GM21447 (cell line): ENCODE data around the gene FJX1.

Experiments used
- ATAC-seq: cut with Tn5 transposase; IDR thresholded peaks from one replicate; pipeline ENCODE4 v1.9.1; 2021; ENCODE audit not compliant: unreplicated experiment

Gene FJX1, protein sequence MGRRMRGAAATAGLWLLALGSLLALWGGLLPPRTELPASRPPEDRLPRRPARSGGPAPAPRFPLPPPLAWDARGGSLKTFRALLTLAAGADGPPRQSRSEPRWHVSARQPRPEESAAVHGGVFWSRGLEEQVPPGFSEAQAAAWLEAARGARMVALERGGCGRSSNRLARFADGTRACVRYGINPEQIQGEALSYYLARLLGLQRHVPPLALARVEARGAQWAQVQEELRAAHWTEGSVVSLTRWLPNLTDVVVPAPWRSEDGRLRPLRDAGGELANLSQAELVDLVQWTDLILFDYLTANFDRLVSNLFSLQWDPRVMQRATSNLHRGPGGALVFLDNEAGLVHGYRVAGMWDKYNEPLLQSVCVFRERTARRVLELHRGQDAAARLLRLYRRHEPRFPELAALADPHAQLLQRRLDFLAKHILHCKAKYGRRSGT

DNA sequence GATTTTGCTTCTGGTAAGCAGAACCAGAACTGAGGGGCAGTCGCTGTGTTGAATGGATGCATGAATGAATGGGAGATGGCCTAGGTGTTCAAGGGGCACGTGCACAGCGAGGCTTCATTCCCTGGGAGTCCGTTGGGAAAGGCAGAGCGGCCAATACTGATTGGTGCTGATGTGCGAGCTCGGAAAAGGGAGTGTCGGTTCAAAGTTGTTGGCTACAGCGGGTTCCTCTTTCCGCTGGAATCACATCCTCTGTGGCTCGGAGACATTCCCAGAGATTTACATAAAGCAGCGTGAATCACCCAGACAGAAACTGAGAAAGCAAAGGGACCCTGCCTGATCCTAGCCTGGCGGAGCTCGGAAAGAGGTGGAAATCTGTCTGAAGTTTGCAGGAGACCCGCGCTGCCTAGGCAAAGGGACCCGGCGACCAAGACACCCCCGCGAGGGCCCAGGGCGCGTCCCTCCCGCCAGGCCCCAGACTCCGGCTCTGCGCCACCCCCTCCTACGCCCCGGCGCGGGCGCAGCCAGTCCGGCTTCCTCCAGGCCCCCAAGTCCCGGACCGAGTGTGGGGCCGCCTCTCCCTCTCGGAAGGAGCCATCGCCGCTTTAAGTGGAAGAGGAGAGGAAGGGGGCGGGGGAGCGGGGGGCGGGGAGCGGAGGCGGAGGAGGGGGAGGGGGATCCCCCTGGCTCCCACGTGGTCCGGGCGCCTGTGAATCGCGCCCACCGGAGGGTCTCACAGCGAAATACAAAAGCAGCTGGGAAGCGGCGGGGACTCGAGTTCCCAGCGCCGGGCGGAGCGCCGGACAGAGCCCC, at the start of gene FJX1:
Gene FJX1 (plus strand): TSS at position 774 of the 810 bp plus-strand sequence. CDS start 177 bp downstream, outside the sequence.
- peak; percentile 32 for ATAC-seq

DNA sequence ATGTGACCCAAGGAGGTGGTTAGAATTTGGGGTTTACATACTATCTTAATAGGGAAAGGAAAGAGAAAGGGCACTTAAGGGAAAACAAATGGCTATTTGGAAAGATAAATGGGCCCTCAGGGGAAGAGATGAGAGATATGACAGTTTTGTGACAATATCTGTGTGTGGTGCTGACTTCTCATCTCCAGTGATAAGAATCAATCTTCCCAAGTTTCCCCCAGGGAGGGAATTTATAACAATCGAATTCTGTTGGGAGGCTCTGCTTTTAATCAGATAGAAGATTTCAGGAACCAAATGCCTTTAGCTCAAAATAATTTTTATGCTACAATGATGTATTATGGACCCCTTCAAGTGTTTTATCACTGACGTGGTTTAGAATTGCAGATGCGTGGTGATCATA, 46.6 kb upstream of the FJX1 start:
- ATAC-seq, result no peak

DNA sequence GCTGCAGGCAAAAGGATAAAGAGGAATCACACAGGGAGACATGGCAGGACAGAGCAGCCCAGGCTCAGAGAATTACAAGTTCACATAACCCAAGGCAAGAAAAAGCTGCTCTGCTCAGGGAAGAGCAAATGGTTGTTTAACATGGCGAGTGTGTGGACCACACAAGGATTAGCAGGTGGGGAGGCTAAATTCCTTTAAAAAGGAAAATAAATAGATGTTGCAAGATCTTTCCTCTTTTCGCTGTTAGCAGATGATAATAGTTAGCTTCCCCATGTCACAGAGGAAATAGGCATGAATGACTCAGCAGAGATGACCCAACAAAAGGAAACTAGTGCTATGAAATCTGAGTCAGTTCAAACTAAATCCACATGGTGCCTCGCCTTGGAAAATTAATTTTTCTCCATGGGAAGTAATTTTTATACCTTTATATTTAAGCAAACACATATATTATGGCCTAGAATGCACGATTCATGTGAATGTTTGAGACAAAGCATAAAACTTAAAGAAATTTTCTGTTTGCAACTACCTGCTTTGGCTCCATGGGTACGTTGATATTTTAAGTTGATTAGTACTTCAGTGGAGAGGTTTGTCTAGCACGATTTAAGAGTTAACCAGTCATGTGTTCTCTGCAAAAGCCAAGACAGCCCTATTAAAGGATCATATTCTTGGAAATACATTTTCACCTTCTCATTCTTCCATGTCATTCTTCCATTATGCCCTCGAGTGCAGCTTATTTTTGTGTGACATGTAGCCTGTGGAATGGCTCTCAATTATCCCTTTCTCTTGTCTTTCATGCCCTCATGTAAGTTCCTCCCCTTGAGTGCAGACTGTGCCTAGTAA, 38.5 kb upstream of the FJX1 start:
- ATAC-seq, result no peak

DNA sequence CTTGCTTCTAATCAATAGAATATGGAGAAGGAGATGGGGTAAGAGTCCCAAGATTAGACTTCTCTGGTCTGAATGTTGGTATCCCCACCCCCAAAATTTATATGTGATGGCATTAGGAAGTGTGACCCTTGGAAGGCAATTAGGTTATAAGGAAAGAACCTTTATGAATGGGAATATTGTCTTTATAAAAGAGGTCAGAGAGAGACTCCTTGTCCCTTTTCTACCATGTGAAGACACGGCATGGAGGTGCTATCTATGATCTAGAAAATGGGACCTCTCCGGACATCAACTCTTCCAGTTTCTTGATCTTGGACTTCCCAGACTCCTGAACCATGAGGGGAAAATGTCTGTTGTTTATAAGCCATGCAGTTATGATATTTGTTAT, 37.9 kb upstream of the FJX1 start:
- no peak for ATAC-seq

DNA sequence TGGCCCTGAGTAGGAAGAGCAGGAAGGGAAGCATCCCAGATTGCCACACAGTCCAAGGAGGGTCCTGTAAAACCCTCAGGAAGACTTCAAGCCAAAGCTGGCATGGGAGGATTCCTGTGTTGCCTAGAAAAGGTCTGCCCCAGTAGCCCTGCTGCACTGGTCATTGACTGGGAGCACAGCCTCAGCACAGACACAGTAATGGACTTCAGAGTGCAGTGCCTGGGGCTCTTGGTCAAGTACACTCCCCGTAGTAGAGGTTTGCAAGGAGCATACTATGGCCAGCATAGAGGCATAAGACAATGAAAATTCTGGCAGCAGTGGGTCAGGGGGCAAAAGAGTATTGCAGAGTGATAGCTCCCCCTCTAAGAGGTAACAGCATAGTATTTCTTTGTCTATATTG, 36.2 kb upstream of the FJX1 start:
- no peak for ATAC-seq

DNA sequence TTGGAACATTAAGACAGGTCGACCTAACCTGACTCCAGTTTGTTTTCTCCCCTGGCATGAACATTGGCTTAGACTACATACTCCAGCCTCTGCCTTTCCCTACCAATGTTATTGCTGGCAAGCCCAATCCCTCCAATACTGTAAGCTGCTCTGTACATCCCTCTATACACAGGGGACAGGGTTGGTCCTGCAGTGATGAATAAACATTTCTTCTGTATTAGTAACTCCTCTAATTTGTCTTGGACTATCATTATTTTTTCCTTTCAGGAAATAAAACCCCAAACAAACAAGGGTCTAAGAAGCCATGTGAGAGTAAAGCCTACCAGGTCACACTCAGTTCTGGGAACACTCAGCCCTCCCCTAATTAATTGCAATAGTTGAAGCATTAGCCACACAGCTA, 35.1 kb upstream of the FJX1 start:
- no peak for ATAC-seq

DNA sequence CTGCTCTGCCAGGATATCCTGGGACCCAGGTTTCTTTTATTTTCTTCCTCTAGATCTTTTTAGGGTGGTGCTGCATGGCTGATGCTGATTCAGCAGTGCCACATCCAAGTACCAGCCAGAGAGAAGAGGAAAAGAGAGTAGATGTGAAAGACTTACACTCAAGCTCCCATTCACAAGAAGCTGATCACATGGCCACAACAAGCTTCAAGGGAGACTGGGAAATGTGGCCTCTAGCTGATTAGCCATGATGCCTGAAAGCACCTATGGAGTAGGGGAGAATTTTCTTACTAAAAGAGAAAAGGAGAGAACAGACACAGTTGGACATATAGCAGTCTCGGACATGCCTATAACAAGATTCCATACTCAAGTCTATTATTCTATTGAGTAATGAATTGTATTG, 34.4 kb upstream of the FJX1 start:
- no peak for ATAC-seq

DNA sequence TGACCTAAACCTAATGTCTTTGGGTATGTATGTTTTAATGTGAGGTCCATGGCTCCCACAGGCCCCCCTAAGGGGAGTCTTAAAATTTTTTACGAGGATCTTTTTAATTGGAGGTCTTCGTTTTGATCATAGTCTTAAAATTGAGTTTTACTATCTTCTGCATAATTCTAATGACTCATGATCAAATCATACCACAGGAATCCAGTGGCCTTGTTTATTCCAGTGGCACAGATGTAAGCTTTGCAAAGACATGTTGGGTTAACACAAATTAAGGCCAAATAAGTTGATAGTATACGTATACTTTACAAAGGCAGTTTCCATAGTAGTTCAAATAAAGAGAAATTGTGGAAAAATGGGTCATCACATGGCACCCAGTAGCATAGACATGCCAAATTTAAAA, 33.9 kb upstream of the FJX1 start:
- ATAC-seq, result no peak

DNA sequence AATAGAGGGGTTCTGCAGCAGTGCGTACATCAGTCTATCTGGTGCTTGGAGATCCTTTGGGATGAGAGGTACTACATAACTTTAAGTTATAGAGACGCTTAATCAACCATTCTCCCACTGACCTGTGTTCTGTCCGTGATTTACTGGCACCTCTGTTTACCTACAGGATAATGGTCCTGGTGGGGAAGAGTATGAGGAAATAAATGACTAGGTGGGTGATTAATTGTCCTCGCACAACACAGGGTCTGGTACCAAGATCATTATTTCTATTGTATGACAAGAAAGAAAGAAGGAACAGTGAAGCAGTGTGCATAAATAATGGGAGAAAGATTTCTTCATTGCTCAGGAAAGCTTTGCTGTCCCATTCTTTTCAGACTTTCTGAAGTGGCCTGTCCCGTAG, 32.8 kb upstream of the FJX1 start:
- ATAC-seq, result no peak

DNA sequence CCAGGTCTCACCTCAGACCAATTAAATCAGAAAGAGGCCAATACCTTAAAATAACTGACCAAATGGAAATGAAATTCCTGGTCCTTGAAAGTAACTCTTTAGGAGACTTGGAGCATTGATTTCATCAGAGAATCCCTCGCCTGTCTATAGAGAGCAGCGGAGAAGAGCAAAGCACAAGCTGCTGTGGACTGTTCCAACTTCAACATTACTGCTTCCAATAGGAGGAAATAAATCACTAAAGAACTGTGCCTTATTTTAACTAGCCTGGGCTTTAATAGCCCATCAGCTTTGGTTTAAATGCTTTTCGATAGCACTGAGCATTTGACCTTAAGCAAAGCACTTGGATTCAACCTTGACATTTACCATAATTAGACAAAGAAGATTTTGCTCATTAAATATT, 32.0 kb upstream of the FJX1 start:
- no peak for ATAC-seq

DNA sequence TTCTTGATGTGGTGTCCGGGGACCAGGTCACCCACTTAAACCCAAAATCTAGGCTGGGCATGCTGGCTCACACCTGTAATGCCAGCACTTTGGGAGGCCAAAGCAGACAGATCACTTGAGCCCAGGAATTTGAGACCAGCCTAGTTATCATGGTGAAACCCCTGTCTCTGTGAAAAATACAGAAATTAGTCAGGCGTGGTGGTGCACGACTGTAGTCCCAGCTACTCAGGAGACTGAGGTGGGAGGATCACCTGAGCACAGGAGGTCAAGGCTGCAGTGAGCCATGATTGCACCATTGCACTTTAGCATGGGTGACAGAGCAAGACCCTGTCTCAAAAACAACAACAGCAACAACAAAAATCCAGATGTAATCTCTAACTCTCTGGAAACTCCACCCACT, 30.3 kb upstream of the FJX1 start:
- ATAC-seq, result no peak

DNA sequence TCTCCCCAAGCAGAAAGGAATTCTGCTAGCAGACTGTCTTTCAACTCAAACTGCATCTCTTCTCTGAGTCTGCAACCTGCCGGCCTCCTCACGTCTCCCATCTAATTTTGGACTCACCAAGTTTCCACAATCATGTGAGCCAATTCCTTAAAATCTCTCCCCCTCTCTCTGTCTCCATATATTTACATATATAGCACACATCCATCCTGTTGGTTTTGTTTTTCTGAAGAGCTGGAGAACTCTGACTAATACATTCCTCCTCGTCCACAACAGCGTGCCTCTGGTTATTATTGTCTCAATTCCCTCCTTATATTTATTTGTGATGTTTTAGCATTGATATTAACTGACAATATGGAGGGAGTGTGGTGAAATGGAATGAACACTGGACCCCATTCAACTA, 29.6 kb upstream of the FJX1 start:
- no peak for ATAC-seq

DNA sequence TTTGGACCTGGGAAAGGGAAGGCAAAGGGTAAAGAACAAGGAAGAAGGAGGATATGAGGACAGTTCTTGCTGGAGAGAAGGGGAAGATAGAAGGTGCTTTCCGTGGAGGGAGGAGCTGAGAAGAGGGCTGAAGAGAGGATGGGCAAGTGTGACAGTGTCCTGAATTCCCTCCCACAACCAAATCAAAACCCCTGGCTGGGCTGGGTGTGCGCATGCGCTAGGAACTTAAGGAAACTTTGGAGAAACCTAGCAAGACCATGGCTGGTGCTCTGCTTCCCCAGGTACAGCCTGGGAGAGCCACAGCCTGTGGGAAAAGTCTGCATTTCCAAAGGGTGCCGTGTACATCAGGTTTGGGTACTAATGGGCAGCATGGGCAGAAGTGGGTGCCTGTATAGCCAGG, 29.0 kb upstream of the FJX1 start:
- ATAC-seq, result no peak

DNA sequence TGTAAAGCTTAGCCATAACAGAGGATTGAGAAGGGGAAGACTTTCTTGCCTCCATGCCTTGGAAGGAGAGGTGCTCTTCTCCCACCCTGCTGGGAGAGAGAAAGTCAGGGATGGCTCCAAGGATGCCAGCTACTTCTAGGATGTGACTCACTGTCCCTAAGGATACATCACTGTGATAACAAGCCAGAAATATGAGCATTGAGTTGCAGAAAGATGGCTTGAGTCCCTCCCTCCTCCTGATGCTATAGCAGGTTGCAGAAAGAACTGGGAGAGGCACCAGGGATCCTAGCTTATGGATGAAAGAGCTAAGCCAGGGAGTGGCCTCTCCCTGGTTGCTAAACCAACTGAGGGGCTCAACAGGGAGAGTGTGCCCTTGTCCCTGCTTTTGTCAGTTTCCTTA, 27.8 kb upstream of the FJX1 start:
- ATAC-seq, result no peak

DNA sequence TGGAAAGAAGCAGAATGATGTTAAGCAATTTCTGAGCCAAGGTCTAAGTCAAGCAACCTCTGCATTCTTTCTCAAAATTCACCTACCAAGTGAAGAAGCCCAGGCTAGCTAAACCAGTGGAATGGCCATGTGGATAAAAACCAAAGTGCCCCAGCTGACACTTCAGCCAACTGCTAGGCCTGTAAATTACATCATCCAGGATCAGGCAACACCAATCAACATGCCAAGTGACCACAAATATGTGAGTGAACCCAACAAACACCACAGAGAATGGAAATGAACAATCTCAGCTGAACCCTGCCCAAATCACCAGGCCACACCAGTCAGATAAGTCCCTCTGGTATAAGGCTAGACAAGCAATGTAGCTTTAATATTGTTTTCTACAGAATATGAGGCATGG, 25.1 kb upstream of the FJX1 start:
- no peak for ATAC-seq

DNA sequence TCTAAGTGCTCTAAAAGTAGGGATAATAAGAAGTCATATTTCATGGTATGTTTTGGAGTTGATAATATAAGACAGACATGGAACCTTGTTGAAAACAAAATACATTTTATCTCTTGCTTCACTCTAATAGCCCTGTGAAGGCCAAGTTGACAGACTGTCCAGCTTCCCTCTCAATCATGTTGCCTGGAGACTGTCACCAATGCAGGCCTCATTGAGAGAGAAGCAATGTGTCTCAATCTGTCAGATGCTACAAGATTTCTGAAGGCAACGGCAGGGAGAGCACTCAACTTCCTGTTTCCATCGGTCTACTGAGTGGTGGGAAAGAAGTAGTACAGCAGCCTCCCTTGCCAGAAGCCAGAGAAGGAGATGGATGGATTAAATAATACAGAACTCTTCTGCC, 23.6 kb upstream of the FJX1 start:
- ATAC-seq, result no peak

DNA sequence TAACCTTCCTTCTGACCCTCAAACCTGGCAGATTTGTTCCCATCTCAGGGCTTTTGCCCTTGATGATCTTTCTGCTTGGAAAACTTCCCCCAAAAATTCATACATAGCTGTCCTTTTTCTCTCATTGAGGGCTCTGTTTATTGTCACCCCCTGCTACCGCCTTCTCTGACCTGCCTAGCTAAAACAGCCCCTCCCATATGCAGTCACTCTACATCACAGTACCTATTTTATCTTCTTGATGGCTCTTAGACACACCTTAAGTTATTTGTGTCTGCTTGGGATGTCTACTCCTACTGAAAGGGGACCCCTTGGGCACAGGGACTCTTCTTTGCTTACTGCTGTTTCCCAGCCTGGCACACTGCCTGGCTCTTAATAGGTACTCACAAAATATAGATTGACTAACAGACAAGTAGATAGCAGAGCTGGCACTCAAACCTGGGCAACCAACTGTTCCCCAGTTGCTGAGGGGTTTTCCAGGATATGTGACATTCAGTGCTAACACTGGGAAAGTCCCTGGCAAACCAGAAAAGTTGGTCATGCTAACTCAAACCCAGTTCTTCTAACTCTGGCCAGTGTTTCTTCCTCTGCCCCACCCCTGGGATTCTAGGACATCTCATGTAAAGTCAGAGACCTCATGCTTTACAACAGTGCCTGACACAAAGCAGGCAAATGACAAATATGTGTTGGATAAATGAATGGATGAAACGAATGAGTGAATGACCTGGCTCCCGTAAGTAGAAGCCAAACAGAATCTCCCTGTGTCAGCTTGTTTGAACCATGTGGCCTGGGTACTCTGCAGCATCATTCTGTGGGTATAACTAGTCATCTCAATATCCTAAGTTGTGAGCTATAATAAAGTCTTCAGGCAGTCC, 19.8 kb upstream of the FJX1 start:
- peak; percentile 87 for ATAC-seq

DNA sequence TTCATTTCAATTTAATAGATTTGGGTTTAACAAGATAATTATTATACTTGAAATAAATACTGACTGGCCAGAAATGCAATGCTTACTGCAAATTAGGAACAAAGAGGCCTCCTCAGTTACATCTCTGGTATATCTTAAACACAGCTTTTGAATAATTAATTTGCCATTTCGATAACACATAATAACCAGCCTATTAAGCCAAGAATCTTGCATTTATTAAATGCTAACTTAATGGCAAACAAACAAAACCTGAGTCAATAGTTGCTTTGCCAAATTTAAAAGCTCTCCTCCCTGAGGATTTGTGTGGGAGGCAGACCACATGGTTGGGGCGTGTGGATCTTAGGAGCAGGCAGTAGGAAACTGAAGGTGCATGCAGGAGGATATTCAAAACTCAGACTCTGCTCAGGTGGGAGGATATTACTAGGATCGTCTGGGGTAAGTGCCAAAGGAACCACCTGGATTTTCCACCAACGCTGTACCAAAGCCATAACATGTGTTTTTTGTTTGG, 17.9 kb upstream of the FJX1 start:
- ATAC-seq, result no peak

DNA sequence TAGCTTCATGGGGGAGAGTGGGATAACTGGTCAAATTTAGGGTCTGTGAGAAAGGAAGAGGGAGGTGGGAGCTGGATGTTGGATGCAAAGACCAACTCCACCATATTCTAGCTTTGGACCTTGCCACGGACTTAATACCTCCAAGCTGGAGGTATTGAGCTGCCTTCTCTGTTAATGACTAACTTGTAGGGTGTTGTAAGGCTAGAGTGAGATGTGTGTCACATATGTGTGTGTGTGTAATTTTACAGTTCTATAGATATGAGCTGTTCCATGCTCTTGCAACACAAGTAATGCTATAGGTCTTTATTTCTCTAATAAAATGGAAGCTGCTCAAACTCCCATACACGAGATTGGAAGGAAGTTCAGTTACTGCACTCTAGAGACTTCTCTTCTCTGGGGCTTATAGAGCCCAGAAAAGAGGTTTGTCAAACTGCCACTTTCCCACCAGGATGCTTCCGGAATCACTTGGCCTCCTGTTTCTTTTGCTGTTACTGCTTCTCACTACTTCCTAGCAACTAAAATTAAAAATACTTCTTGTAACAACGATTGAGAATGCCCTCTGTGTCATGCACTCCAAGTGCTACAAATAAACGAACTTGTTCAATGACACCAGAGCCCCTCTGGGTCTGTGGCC, 16.0 kb upstream of the FJX1 start:
- no peak for ATAC-seq

DNA sequence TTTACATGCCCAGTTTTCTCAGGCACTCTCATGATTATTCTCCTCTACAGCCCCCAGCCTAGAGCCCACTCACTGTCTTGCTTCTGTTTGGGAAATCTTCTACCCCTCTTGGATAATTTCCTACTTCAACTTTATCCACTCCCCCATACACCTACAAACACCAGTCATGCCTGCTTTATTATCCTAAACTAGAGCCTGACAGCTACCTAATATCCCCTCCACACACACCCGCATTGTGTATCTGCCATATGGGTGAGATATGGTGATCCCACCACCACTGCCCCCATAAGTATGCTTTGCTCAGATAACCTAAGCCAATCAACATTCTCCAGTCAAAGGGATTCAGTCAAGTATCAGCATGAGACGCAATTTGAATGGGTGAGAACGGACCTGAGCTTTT, 15.3 kb upstream of the FJX1 start:
- ATAC-seq, result no peak
